ENCODE measurements around the gene GRK4. TPM values are rescaled to one million over a fixed set of nuclear protein-coding genes. Genes with fewer than 3 reads are reported as not detected.
"Not testable (repeated sequence)": the region's sequence is repeated elsewhere in the genome, so short reads cannot be mapped to it uniquely, and the experiment has no call there.

Gene GRK4
- total RNA-seq, 1 experiment from 2014 or later = 4.5 TPM

DNA sequence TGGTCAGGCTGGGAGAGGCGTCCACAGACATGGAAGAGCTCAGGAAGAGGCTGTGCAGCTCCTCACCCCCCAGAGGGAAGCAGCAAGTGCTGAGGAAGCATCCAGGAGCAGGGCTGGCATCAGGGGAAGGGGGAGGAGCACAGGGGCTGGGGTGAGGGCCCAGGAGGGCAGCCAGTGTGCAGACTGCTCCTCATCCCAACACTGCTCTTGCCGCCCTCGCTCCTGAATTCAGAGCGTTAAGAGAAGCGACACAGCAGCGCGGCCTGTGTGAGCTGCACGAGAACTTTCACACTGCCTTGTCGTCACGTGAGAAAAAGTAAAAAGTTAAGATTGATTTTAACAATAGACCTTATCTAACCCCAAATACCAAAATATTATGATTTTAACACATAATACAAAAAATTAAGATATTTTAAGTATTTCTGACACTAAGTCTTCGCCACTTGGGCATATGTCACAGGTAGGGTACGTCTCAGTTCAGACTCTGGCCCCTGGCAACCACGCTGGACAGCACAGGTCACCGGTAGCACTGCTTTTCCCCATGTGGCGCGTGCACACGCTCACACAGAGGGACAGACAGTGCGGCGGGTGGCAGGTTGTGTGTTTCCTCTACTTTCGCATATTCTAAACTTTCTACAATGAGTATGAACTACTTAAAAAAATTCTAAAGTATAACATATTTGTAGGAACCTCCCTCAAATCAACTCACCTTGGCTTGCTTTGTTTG is 19.8 kb upstream of the GRK4 start:
- CTCF ChIA-PET = interaction anchor here (0.6 kb wide), 1 partner anchor 393 kb away, joined by 3 read pairs; no protein-coding TSS in a partner anchor
- Mint-ChIP-seq H3K27ac (ENCODE audit: low read depth, unreplicated experiment) (no peak overlapping the region), H3K9me3 (ENCODE audit: unreplicated experiment) (no peaks in the 10 kb centered on the region), H3K27me3 (ENCODE audit: insufficient read depth, unreplicated experiment) (no peaks in the 10 kb centered on the region), H3K4me3 (ENCODE audit: unreplicated experiment) (no peak overlapping the region), H3K4me1 (ENCODE audit: insufficient read depth, unreplicated experiment) (peaks cover 14% of the 10 kb centered on the region), H3K36me3 (ENCODE audit: insufficient read depth, unreplicated experiment) (peaks cover 98% of the 10 kb centered on the region)
- BruUV-seq (replicated peaks) = no TSS peak
- DNase-seq (ENCODE audit: unreplicated experiment) = no peak
- no peak for TF ChIP-seq CTCF (IDR thresholded peaks at IDR 0.05; ENCODE audit: unreplicated experiment)
- POLR2A ChIA-PET = interaction anchor here (1.7 to 2.1 kb wide), 2 partner anchors 8 to 14 kb away, joined by 5 to 12 read pairs; no protein-coding TSS in a partner anchor
- intact Hi-C loops (cut with micrococcal nuclease) = no loop called here

DNA sequence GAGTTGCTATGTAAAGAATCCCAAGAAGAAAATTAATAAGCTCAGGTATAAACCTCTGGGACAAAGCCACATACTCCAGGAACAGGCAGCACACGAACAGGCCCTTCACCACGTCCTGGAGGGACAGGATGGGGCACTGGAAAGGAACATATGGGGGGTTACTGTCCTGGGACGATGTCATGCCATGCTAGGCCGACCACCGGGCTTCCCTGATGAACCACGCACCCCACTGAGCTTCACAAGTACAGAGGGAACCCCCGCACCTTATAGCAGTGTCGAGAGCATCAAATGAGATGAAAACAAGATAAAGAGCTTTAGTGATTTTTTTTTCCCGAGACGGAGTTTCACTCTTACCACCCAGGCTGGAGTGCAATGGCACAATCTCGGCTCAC is 19.3 kb upstream of the GRK4 start:
- Mint-ChIP-seq H3K4me1 (ENCODE audit: insufficient read depth, unreplicated experiment) (peaks cover 8% of the 10 kb centered on the region), H3K27me3 (ENCODE audit: insufficient read depth, unreplicated experiment) (no peaks in the 10 kb centered on the region), H3K36me3 (ENCODE audit: insufficient read depth, unreplicated experiment) (peaks cover 98% of the 10 kb centered on the region), H3K4me3 (ENCODE audit: unreplicated experiment) (no peak overlapping the region), H3K9me3 (ENCODE audit: unreplicated experiment) (no peaks in the 10 kb centered on the region), H3K27ac (ENCODE audit: low read depth, unreplicated experiment) (no peak overlapping the region)
- intact Hi-C loops (cut with micrococcal nuclease) = no loop called here
- no peak for TF ChIP-seq CTCF (IDR thresholded peaks at IDR 0.05; ENCODE audit: unreplicated experiment)
- no peak for DNase-seq (ENCODE audit: unreplicated experiment)
- BruUV-seq (replicated peaks) = no TSS peak
- POLR2A ChIA-PET = interaction anchor here (1.7 to 2.1 kb wide), 2 partner anchors 8 to 14 kb away, joined by 5 to 12 read pairs; no protein-coding TSS in a partner anchor
- CTCF ChIA-PET = interaction anchor here (0.7 to 1.8 kb wide), 4 partner anchors 10 to 94 kb away, joined by 4 to 8 read pairs (median 4); no protein-coding TSS in a partner anchor

DNA sequence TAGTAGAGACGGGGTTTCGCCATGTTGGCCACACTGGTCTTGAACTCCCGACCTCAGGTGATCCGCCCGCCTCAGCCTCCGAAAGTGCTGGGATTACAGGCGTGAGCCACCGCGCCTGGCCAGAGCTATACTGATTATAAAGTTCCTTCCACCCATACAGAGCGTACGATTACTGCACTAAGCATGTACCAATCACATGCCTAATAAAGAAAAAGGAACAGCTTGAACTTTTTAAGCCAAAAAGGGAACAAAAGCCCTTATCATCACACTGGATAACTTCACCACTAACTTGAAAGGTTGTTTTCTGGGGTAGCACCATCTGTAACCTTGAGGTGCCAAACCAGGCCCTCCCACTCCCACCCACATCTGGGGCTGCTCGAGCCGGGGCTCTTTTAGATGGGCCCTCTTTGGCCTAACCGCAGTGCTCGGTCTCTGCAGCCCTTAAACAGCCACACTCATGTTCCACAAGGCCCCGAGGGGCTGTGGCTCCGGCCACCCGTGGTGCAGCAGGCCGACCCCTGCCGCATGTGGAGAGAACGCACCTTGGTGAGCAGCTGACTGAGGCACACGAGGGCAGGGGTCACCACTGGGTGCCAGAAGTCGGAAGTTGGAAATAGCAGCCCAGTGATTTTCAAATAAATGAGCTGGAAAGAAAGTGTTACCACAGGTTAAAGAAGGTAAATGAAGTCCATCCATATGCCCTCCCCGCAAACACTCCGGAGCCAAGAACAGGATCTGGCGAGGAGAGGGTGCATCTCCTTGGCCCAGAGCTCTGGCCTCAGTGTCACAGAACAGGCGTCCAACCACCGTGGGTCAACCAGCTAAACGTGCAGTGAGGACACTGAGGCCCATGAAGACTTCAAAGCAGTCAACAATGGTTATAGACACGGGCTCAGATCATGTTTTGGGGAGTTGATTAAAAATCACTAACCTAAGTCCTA is 18.5 kb upstream of the GRK4 start:
- Mint-ChIP-seq H3K36me3 (ENCODE audit: insufficient read depth, unreplicated experiment) (peaks cover 98% of the 10 kb centered on the region), H3K4me1 (ENCODE audit: insufficient read depth, unreplicated experiment) (peaks cover 7% of the 10 kb centered on the region), H3K9me3 (ENCODE audit: unreplicated experiment) (no peaks in the 10 kb centered on the region), H3K4me3 (ENCODE audit: unreplicated experiment) (no peak overlapping the region), H3K27me3 (ENCODE audit: insufficient read depth, unreplicated experiment) (no peaks in the 10 kb centered on the region), H3K27ac (ENCODE audit: low read depth, unreplicated experiment) (no peak overlapping the region)
- intact Hi-C loops (cut with micrococcal nuclease) = no loop called here
- no TSS peak for BruUV-seq (replicated peaks)
- ChIA-PET CTCF (interaction anchor here (0.7 to 1.8 kb wide), 5 partner anchors 10 to 93 kb away, joined by 3 to 8 read pairs (median 4); no protein-coding TSS in a partner anchor), POLR2A (interaction anchor here (1.3 to 2.1 kb wide), 3 partner anchors 9 to 17 kb away, joined by 5 to 12 read pairs (median 6); no protein-coding TSS in a partner anchor)
- TF ChIP-seq CTCF (IDR thresholded peaks at IDR 0.05; ENCODE audit: unreplicated experiment) = no peak
- no peak for DNase-seq (ENCODE audit: unreplicated experiment)

- H3K4me3 Mint-ChIP-seq (ENCODE audit: unreplicated experiment); H3K4me1 Mint-ChIP-seq (ENCODE audit: insufficient read depth, unreplicated experiment); BruUV-seq (replicated peaks); H3K9me3 Mint-ChIP-seq (ENCODE audit: unreplicated experiment); H3K27ac Mint-ChIP-seq (ENCODE audit: low read depth, unreplicated experiment); H3K27me3 Mint-ChIP-seq (ENCODE audit: insufficient read depth, unreplicated experiment); DNase-seq (ENCODE audit: unreplicated experiment); intact Hi-C loops (cut with micrococcal nuclease): not testable (repeated sequence)
- ChIA-PET CTCF (interaction anchor here (0.7 to 4.2 kb wide), 5 partner anchors 9 to 92 kb away, joined by 3 to 30 read pairs (median 5); no protein-coding TSS in a partner anchor), POLR2A (interaction anchor here (1.3 to 5.2 kb wide), 4 partner anchors 9 to 17 kb away, joined by 6 to 43 read pairs (median 24); partner anchors contain the start of genes GRK4 and NOP14)
- H3K36me3 Mint-ChIP-seq (ENCODE audit: insufficient read depth, unreplicated experiment) = peaks cover 95% of the 10 kb centered on the region
These were observed 17.5 kb upstream of the GRK4 start for GRCh38 chr4:2945619-2946604.

Measured in MCF 10A (cell line).